Measurements from ENCODE around the gene ARHGAP1.

The ARHGAP1 gene

GRCh38 chr11:46743043-46743442, 42.6 kb upstream of the ARHGAP1 start:
- no peak for TF ChIP-seq SIN3A (IDR thresholded peaks at IDR 0.05; ENCODE audit: borderline replicate concordance, insufficient read depth, low read length)
- no peak for TF ChIP-seq REST (IDR thresholded peaks at IDR 0.05; ENCODE audit: insufficient read depth in 1 of 2, low read depth in 2 of 2, low read length in 2 of 2)
- TF ChIP-seq POLR2AphosphoS5 (IDR thresholded peaks at IDR 0.05; ENCODE audit: low read depth, low read length) = no peak
- TF ChIP-seq FOXP2 (optimal IDR thresholded peaks at IDR 0.05; ENCODE audit: borderline replicate concordance, extremely low read depth, extremely low read length, insufficient read depth) = no peak
- no peak for TF ChIP-seq TAF1 (IDR thresholded peaks at IDR 0.05; ENCODE audit: borderline replicate concordance, insufficient read depth, low read length)

DNA sequence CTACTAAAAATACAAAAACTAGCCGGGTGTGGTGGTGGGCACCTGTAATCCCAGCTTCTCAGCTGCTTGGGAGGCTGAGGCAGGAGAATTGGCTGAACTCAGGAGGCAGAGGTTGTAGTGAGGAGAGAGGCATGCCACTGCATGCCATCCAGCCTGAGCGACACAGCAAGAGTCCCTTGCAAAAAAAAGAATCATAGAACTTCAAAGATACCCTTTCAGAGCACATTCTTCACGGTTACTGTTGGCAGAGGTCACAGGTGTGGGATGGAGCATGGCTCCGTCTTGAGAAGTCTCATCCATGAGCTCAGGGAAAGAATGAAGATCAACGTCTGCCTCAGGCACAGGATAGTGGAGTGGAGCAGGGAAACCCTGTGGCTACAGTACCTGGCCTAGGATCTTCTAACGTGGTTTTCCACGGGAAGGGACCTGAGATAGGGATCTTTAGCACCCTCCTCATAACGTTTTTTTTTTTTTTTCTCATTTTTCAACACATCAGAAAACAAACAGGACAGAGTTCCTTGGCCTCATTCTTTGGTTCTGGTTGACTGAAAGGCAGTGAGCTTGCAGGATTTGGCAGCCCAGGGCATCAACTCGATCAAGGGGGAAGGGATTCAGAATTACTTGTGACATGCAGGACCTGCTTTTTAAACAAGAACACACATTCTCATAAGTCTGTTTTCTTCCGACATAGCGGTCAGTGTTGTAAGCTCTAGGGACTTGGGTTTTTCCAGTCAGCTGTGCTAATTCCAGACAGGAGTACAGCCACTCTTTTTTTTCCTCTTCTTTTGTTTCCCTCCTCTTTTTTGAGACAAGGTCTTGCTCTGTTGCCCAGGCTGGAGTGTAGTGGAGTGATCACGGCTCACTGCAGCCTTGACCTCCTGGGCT, 41.4 kb upstream of the ARHGAP1 start:
- no peak for TF ChIP-seq TAF1 (IDR thresholded peaks at IDR 0.05; ENCODE audit: borderline replicate concordance, insufficient read depth, low read length)
- TF ChIP-seq REST (IDR thresholded peaks at IDR 0.05; ENCODE audit: insufficient read depth in 1 of 2, low read depth in 2 of 2, low read length in 2 of 2) = no peak
- TF ChIP-seq POLR2AphosphoS5 (IDR thresholded peaks at IDR 0.05; ENCODE audit: low read depth, low read length) = no peak
- TF ChIP-seq SIN3A (IDR thresholded peaks at IDR 0.05; ENCODE audit: borderline replicate concordance, insufficient read depth, low read length) = no peak
- no peak for TF ChIP-seq FOXP2 (optimal IDR thresholded peaks at IDR 0.05; ENCODE audit: borderline replicate concordance, extremely low read depth, extremely low read length, insufficient read depth)

- TF ChIP-seq REST (IDR thresholded peaks at IDR 0.05; ENCODE audit: insufficient read depth in 1 of 2, low read depth in 2 of 2, low read length in 2 of 2) (no peak), TAF1 (IDR thresholded peaks at IDR 0.05; ENCODE audit: borderline replicate concordance, insufficient read depth, low read length) (no peak), FOXP2 (optimal IDR thresholded peaks at IDR 0.05; ENCODE audit: borderline replicate concordance, extremely low read depth, extremely low read length, insufficient read depth) (no peak), SIN3A (IDR thresholded peaks at IDR 0.05; ENCODE audit: borderline replicate concordance, insufficient read depth, low read length) (no peak), POLR2AphosphoS5 (IDR thresholded peaks at IDR 0.05; ENCODE audit: low read depth, low read length) (no peak)
These were observed 38.5 kb upstream of the ARHGAP1 start for GRCh38 chr11:46738887-46739286.

DNA sequence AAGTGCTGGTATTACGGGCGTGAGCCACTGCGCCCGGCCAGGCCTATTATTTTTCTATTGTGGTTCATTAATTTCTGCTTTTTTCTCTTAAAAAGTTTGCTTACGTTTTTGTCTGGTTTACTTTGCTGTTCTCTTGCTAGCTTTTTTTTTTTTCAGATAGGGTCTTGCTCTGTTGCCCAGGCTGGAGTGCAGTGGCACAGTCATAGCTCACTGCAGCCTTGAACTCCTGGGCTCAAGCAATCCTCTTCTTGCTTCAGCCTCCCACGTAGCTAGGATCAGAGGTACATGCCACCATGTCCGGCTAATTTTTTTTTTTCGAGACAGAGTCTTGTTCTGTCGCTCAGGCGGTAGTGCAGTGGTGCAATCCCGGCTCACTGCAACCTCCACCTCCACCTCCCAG, 37.3 kb upstream of the ARHGAP1 start:
- TF ChIP-seq POLR2AphosphoS5 (IDR thresholded peaks at IDR 0.05; ENCODE audit: low read depth, low read length) (no peak), TAF1 (IDR thresholded peaks at IDR 0.05; ENCODE audit: borderline replicate concordance, insufficient read depth, low read length) (no peak), SIN3A (IDR thresholded peaks at IDR 0.05; ENCODE audit: borderline replicate concordance, insufficient read depth, low read length) (no peak), REST (IDR thresholded peaks at IDR 0.05; ENCODE audit: insufficient read depth in 1 of 2, low read depth in 2 of 2, low read length in 2 of 2) (no peak), FOXP2 (optimal IDR thresholded peaks at IDR 0.05; ENCODE audit: borderline replicate concordance, extremely low read depth, extremely low read length, insufficient read depth) (no peak)
